ENCODE measurements around the gene FCSK. TPM values are rescaled to one million over a fixed set of nuclear protein-coding genes. Genes with fewer than 3 reads are reported as not detected.

FCSK gene
- total RNA-seq, 2 experiments from 2014 or later, result 21.8 to 25.4 TPM

DNA sequence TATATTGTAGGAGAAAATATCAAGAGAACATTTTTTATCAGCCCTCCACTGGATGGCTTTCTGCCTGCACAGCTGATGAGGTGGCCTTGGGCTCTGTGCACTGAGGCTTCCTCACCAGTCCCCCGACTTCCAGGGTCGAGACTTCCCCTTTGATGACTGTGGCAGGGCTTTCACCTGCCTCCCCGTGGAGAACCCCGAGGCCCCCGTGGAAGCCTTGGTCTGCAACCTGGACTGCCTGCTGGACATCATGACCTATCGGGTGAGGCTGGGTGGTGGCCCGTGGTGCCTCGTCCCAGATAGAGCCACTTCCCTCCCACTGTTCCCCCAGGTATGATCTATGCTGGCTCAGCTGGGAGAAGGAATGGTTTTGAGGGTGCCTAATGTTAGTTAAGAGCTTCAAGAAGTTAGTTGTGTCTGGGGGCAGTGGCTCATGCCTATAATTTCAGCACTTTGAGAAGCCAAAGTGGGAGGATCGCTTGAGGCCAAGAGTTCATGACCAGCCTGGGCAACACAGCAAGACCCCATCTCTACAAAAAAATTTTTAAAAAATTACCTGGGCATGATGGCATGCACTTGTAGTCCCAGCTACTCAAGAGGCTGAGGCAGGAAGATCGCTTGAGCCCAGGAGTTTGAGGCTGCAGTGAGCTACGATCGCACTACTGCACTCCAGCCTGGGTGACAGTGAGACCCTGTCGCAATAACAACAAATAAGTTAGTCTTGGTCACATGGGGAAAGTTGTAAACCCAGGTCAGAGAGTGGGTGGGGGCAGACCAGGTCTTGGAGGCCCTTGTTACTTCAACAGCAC is 11.8 kb downstream of the FCSK start:
- peaks cover 26% of the 10 kb centered on the region for H3K36me3 ChIP-seq (ENCODE audit: insufficient read depth, low read length)
- Mint-ChIP-seq H3K9me3 (no peaks in the 10 kb centered on the region), H3K4me3 (no peak overlapping the region), H3K27me3 (no peaks in the 10 kb centered on the region), H3K27ac (no peak overlapping the region), H3K4me1 (ENCODE audit: low read depth) (no peaks in the 10 kb centered on the region), H3K36me3 (ENCODE audit: low read depth) (peaks cover 9% of the 10 kb centered on the region)
- H3K4me3 ChIP-seq (ENCODE audit: low read length), result no peak overlapping the region
- H3K27ac ChIP-seq (ENCODE audit: low read depth in 1 of 2, low read length in 2 of 2), result no peak overlapping the region
- ChIA-PET CTCF (no interaction called here), POLR2A (no interaction called here)
- no peak for ATAC-seq (ENCODE audit: poor library complexity)
- intact Hi-C loops (cut with DNase I, micrococcal nuclease), result loop anchor here in 1 of 2 experiments (5.0 kb wide), 2 partner anchors 69 to 94 kb away; no protein-coding TSS in a partner anchor
- no peak for DNase-seq
- no peaks in the 10 kb centered on the region for H3K27me3 ChIP-seq (ENCODE audit: control insufficient read depth in 1 of 2, insufficient read depth in 2 of 2, low read length in 2 of 2)
- no peaks in the 10 kb centered on the region for H3K4me1 ChIP-seq (ENCODE audit: insufficient read depth, low read length)
- no peaks in the 10 kb centered on the region for H3K9me3 ChIP-seq (ENCODE audit: control insufficient read depth in 1 of 2, insufficient read depth in 1 of 2, low read length in 2 of 2)
- TF ChIP-seq CTCF (IDR thresholded peaks at IDR 0.05), result no peak

- ChIA-PET CTCF (no interaction called here), POLR2A (no interaction called here)
- H3K9me3 Mint-ChIP-seq, result no peaks in the 10 kb centered on the region
- H3K36me3 ChIP-seq (ENCODE audit: insufficient read depth, low read length), result peaks cover 23% of the 10 kb centered on the region
- no peaks in the 10 kb centered on the region for H3K27me3 Mint-ChIP-seq
- H3K27ac ChIP-seq (ENCODE audit: low read depth in 1 of 2, low read length in 2 of 2), result no peak overlapping the region
- DNase-seq (no peak), ATAC-seq (ENCODE audit: poor library complexity) (no peak)
- H3K9me3 ChIP-seq (ENCODE audit: control insufficient read depth in 1 of 2, insufficient read depth in 1 of 2, low read length in 2 of 2), result no peaks in the 10 kb centered on the region
- no peaks in the 10 kb centered on the region for H3K4me1 Mint-ChIP-seq (ENCODE audit: low read depth)
- intact Hi-C loops (cut with DNase I, micrococcal nuclease), result loop anchor here in 1 of 2 experiments (5.0 kb wide), 2 partner anchors 69 to 94 kb away; no protein-coding TSS in a partner anchor
- H3K27me3 ChIP-seq (ENCODE audit: control insufficient read depth in 1 of 2, insufficient read depth in 2 of 2, low read length in 2 of 2), result no peaks in the 10 kb centered on the region
- H3K4me1 ChIP-seq (ENCODE audit: insufficient read depth, low read length), result no peaks in the 10 kb centered on the region
- peaks cover 9% of the 10 kb centered on the region for H3K36me3 Mint-ChIP-seq (ENCODE audit: low read depth)
- no peak for TF ChIP-seq CTCF (IDR thresholded peaks at IDR 0.05)
- H3K27ac Mint-ChIP-seq, result no peak overlapping the region
- no peak overlapping the region for H3K4me3 ChIP-seq (ENCODE audit: low read length)
- H3K4me3 Mint-ChIP-seq, result no peak overlapping the region
Measured at GRCh38 chr16:70466805-70467076, 12.3 kb downstream of the FCSK start.

GRCh38 chr16:70467113-70467512 is 12.7 kb downstream of the FCSK start:
- POLR2A ChIA-PET, result no interaction called here
- intact Hi-C loops (cut with DNase I, micrococcal nuclease), result loop anchor here in 1 of 2 experiments (5.0 kb wide), 2 partner anchors 70 to 95 kb away; no protein-coding TSS in a partner anchor
- no peak overlapping the region for H3K4me3 Mint-ChIP-seq
- H3K4me3 ChIP-seq (ENCODE audit: low read length), result no peak overlapping the region
- no peaks in the 10 kb centered on the region for H3K4me1 Mint-ChIP-seq (ENCODE audit: low read depth)
- CTCF ChIA-PET, result no interaction called here
- H3K36me3 ChIP-seq (ENCODE audit: insufficient read depth, low read length), result peaks cover 19% of the 10 kb centered on the region
- peaks cover 9% of the 10 kb centered on the region for H3K36me3 Mint-ChIP-seq (ENCODE audit: low read depth)
- H3K4me1 ChIP-seq (ENCODE audit: insufficient read depth, low read length), result no peaks in the 10 kb centered on the region
- no peak for TF ChIP-seq CTCF (IDR thresholded peaks at IDR 0.05)
- H3K27ac ChIP-seq (ENCODE audit: low read depth in 1 of 2, low read length in 2 of 2), result no peak overlapping the region
- no peaks in the 10 kb centered on the region for H3K27me3 Mint-ChIP-seq
- no peaks in the 10 kb centered on the region for H3K9me3 Mint-ChIP-seq
- no peak for DNase-seq
- H3K27ac Mint-ChIP-seq, result no peak overlapping the region
- no peaks in the 10 kb centered on the region for H3K27me3 ChIP-seq (ENCODE audit: control insufficient read depth in 1 of 2, insufficient read depth in 2 of 2, low read length in 2 of 2)
- no peak for ATAC-seq (ENCODE audit: poor library complexity)
- no peaks in the 10 kb centered on the region for H3K9me3 ChIP-seq (ENCODE audit: control insufficient read depth in 1 of 2, insufficient read depth in 1 of 2, low read length in 2 of 2)

Data from CD4-positive, alpha-beta T cell (primary cell).